NCI-H345 (cell line): ENCODE results near the gene ZMYND11.

ENCODE experiments used
- DNase-seq: peaks from one replicate; lab custom pipeline; 2025; lab: John Stamatoyannopoulos, UW

ZMYND11 gene

GRCh38 chr10:191703-192518 is 56.7 kb downstream of the ZMYND11 start:
- no peak for DNase-seq

GRCh38 chr10:194281-194680 is 59.0 kb downstream of the ZMYND11 start:
- DNase-seq, result no peak

- DNase-seq, result no peak
These were observed 65.2 kb downstream of the ZMYND11 start for GRCh38 chr10:200405-200804.

GRCh38 chr10:201328-201771 is 66.1 kb downstream of the ZMYND11 start:
- no peak for DNase-seq

GRCh38 chr10:208616-209015 is 73.4 kb downstream of the ZMYND11 start:
- no peak for DNase-seq

GRCh38 chr10:209357-209756 is 74.1 kb downstream of the ZMYND11 start:
- DNase-seq, result no peak

GRCh38 chr10:210297-210696 is 75.0 kb downstream of the ZMYND11 start:
- no peak for DNase-seq

GRCh38 chr10:215444-215843 is 80.2 kb downstream of the ZMYND11 start:
- no peak for DNase-seq

- no peak for DNase-seq
These were observed 83.5 kb downstream of the ZMYND11 start for GRCh38 chr10:218798-219197.

GRCh38 chr10:219731-220472 is 84.6 kb downstream of the ZMYND11 start:
- DNase-seq, result no peak

- no peak for DNase-seq
These were observed 89.3 kb downstream of the ZMYND11 start for GRCh38 chr10:224571-224970.

- no peak for DNase-seq
These were observed 90.8 kb downstream of the ZMYND11 start for GRCh38 chr10:226018-226417.

- DNase-seq, result no peak
These were observed 91.8 kb downstream of the ZMYND11 start for GRCh38 chr10:227014-227413.

- DNase-seq, result no peak
These were observed 93.1 kb downstream of the ZMYND11 start for GRCh38 chr10:228366-228765.

GRCh38 chr10:230758-231157 is 95.5 kb downstream of the ZMYND11 start:
- DNase-seq, result no peak

- no peak for DNase-seq
These were observed 96.8 kb downstream of the ZMYND11 start for GRCh38 chr10:232061-232460.

GRCh38 chr10:232878-233277 is 97.6 kb downstream of the ZMYND11 start:
- DNase-seq, result no peak

GRCh38 chr10:234708-235406 is 99.6 kb downstream of the ZMYND11 start:
- no peak for DNase-seq

GRCh38 chr10:235915-236314 is 100.7 kb downstream of the ZMYND11 start:
- DNase-seq, result no peak

GRCh38 chr10:239109-239508 is 103.9 kb downstream of the ZMYND11 start:
- no peak for DNase-seq

- no peak for DNase-seq
These were observed 106.2 kb downstream of the ZMYND11 start for GRCh38 chr10:241451-241850.

GRCh38 chr10:241966-242643 is 106.8 kb downstream of the ZMYND11 start:
- no peak for DNase-seq
